ENCODE data around the gene RNLS.
"Not testable (repeated sequence)": the region's sequence is repeated elsewhere in the genome, so short reads cannot be mapped to it uniquely, and the experiment has no call there.

RNLS gene

DNA sequence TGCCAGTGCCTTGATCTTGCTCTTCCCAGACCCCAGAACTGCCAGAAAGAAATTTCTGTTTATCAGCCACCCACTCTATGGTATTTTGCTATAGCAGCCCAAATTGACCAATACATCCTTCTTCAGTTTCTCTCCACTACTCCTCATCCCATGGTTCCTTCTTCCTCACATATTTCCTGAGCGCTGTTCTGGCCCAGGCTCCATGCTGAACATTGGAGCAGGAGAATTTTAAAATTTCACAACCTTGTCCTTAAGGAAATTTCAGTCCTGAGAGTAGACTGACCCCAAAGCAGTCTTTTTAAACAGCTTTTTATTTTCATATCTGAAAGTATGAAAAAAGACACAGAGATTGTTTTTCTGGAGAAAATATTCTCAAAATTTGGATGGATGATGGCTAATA, 297.1 kb downstream of the RNLS start:
- DNase-seq, result no peak

DNA sequence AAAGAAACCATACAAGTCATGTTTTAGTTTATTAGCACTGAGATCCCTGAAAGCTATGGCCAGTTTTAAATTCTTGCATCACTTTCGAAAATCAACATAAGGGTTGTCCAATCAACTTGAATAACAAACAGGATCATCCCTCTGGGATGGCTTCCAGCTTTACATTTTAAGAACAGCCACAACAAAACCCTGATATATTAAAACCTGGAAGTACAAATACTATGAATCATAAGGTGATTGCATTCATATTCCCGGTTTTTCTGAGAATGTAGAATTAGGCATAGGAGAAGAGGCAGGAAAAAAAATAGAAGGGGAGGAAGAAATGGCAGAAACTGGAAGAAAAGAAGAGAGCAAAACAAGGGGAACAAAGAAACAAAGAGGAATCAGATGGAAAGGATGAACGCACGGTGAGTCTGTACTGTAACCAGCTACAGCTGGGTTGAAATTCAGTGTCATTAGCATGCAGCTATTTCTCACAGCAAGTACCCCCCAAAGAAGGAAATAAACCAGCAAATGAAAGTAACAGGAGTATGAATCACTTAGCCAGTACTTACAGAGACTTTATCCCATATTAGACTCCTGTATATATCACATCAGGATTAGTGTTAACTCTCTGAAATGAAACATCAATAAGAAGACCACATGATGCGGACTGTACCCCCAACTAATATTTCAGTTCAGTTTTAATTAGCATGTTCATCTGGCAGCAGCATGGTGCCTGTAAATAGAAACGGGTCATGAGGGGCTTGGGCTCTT, 301.3 kb downstream of the RNLS start:
- peak; percentile 72 for DNase-seq

DNA sequence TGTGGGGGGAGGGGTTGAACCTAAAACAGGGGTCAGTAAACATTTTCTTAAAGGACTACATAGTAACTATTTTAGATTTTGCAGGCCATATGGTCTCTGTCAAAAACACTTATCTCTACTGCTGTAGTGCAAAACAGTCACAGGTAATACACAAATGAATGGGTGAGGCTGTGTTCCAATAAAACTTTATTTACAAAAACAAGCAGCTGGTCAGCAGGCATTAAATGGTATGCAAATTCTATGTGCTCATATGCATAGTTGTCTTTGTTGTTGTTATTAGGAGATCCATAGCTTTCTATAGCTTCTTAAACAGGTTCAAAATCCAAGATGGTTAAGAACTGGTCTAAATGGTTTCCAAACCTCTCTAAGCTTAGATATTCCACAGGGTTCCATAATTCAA, 302.6 kb downstream of the RNLS start:
- no peak for DNase-seq

DNA sequence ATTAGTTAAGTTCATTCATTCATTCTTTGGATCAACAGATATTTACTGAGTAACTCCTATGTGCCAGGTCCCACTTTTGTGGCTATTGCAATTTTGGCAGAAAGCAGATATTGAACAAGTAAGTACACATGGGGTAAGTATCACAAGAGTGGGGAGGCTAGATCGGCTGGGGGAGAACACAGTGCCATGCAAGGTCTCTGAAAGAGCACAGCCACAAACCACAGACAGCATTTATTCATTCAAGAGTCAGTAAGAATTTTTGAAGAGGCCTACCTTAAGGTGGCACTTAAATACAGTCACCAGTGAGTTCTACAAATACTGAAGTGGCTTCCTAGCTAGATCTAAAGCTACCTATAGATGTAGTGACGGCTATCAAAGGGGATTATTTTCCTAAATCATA, 304.2 kb downstream of the RNLS start:
- DNase-seq, result peak; percentile 2

DNA sequence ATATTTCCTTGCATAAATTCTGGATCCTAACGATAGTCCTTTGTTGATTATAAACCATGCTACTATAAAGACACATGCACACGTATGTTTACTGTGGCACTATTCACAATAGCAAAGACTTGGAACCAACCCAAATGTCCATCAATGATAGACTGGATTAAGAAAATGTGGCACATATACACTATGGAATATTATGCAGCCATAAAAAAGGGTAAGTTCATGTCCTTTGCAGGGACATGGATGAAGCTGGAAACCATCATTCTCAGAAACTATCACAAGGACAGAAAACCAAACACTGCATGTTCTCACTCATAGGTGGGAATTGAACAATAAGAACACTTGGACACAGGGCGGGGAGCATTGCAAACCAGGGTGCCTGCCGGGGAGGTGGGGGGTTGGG, 306.2 kb downstream of the RNLS start:
- not testable (repeated sequence) for DNase-seq

DNA sequence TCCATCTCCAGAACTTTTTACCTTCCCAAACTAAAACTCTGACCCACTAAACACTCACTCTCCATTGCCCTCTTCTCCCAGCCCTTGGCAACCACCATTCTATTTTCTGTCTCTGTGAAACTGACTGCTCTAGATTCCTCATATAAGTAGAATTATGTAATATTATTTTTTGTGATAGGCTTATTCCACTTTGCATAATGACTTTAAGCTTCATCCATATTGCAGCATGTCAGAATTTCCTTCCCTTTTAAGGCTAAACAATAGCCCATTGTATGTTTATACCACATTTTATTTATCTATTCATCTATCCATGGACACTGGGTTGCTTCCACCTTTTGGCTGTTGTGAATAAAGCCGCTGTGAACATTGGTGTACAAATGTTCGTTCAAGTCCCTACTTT, 308.8 kb downstream of the RNLS start:
- DNase-seq, result no peak

DNA sequence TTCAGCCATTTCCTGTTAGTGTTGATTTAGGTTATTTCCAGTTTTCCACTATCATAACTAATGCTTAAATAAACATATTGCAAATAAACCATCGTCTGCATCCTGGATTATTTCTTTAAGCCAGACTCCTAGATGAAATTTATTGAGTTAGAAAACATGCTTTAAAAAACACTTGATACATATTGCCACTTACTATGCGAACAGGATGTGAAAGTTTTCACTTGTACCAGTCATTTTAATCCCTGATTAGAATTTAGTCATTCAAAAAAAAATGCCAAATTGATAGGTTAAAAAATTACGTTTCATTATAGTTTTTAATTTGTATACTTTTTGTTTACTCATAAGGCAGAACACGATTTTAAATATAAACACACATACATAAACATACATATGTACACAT, 309.6 kb downstream of the RNLS start:
- DNase-seq, result peak; percentile 25

DNA sequence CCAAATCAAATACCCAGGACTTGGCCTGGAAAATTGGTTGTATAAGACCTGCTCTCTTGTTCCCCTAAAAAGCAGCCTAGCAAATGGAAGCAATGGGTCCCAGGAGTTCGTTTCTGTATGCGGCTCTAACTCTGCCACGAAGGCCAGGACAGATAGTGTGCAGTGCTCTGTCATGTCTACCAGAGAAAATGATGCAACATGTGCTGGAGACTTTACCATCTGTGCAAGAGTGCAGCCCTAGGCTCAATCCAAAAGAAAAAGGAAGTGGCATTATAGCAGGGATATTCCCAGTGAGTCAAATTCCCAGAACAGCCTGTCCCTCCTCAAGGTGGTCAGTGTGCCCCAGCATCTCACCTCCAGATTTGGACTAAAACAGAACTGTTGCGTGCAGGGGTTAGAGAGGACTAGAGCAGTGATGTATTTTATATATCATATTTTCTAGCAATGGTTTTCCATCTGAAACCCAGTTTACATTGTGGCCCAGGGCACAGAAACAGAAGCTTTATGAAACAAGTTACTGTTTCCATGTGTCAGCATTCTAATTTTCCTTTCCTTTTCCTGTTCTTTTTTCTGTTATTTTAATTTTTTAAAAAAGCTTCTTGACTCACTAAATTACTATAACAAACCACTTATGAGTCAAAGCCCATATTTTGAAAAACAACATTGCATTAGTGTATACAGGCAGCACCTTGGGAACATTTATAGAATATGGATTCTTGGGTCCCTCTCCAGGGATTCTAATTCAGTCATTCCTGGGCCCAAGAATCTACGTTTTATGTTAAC, 311.2 kb downstream of the RNLS start:
- DNase-seq, result peak; percentile 90

DNA sequence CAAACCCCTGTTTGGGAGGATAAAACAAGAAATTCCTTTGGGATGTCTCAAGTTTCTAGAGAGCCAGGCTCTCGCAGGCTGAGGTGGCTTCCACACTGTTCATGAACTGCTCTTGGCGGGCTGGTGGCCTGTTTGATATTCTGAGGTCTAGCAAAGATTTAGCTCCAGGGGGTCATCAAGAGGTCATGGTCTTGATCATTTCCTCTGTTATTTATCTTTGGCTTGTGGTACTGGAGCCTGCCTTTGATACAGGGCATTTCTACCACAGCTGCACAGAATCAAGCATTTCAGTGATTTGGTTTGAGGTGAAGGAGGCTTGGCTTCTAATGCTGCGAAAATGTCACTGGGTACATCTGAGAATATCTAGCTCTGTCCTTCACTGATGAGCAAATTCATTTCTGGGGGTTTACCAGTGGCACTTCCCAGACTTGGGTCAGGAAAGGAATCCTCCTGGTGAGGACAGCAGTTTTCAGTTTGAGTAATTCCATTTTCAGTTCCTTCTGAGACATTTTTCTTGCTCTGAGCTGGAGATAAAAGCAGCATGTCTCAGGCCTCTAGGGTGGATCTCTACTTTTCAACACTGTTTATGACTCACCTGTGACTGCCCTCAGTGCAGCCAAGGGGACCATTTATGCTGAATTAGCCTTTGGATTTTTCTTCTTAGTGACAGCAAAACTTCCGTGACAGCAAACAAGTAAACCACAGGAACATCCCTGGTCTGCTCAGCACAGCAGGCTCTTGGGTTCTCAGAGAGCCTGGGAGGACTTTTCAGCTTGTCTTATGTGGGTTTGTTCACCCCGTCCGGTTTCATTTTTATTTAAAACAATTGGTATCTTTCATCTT, 312.0 kb downstream of the RNLS start:
- peak; percentile 96 for DNase-seq

DNA sequence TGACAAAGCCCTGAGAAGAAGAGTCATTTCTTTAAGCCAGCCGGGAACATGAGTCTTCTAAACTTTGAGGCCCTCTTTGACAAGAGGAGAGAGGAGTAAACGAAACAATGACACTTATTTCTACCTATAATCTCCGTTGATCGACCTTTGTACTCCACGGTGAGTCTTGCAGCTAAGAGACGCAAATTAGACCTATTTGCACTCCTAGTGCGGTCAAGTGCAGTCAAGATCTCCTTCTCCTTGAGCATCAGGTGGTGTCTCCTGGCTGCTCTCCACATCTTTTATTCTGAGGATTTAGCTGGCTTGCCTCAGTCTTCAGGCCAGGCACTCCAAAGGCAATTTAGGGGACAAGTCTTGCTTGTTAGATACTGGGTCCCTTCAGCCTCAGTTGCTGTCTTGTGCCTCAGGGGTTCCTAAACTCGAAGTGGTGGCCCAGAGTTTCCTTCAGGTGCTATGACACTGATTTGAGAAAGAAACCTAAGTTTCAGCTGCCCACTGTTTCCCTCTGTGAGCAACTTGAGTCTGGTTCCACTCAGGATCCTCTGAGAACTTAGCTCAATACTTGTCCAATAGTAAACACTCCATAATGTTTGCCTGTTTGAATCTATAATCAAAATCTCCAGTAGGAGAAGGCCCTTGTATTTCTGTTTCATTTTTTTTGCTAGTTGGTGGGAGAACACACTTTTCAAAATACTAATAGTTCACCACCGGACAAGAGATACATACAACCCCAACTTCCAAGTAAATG, 312.9 kb downstream of the RNLS start:
- no peak for DNase-seq

DNA sequence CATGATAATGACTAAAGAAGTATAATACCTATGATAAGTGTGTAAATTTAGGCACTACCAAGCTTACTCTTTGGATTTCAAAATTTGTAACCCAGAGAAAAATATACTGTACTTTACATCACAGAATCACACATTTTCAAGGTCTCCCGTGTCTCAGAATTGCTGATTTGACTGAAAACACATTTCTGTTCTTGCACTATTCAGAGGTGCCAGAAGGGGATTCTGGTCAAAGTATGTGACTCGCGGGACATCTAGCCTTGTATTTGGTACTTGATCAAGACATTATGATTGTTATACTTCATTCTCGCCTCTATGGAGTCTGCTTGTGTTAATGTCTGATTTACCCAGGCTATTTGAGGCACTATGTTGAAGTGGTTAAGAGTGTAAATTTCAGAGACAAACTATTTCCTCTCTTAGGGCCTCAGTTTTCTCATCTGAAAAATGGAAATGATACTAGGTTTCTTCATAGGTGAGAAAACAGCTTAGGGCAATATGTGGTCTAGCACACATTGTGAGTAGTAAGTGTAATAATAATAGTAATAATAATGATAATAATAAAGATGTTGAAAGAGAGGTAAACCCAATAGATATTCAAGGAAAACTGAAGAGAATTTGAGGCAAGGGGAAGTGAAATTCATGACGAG, 320.4 kb downstream of the RNLS start:
- DNase-seq, result no peak

DNA sequence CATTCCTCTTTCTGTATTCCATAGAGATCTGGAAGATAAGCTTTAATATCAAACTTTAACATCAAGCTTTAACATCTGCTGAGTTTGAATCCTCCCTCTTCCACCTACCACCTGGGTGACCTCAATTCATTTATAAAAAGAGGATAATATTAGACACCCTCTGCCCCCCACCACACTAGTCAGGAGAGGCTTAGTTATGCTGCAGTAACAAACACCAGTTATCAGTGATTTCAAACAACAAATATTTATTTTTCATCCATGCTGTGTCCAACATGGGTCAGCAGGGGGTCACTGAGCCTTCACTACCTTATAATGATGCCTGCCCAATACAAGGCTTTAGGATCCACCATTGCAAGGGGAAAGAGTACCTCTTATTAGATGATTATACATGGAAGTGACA, 322.0 kb downstream of the RNLS start:
- no peak for DNase-seq

DNA sequence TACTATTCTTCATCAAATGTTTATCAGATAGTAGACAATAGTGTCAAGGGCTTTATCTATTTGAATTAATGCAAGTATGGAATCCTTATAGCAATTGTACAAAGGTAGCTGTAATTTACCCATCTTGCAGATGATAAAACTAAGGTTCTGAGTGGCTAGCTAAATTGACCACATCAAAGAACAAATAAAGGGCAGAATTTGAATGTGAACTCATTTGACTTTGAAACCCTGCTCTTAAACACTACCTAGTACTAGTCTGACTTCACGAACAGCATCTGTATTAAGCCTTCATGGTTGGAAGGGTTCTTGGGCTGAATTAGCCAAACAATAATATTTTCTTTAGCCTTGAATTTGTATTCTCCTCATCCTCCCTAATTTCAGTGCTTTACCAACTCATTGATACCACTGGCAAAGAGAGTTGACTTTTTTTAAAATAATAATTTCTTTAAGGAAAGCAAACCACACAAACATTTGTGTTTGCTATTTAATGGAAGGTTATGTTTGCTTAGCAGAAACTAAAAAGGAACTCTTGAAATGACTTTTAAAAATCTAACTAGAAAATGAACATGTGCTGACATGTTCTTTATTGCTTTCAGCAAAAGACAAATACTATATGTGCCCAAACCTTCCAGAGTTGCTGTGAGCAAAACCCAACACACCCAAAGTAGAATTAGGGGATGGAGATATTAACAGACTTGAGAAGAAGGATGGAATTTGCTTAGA, 322.6 kb downstream of the RNLS start:
- DNase-seq, result no peak

DNA sequence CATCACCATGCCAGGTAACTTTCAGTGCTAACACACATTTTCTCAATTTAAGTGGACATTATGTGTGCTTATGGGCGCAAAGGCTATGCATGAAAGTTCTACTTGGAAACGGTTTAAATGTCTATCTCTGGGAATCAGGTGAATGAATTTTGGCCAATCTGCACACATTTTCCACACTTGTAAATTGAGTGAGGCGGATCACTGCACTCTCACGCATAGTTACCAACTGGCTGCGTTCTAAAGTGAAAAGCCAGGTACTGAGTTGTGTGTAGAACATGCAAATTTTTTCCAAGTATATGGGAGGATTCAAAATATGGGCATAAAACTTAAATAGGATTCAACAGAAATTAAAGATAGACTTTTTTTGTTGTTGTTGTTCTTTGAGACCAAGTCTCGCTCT, 323.7 kb downstream of the RNLS start:
- DNase-seq, result no peak

DNA sequence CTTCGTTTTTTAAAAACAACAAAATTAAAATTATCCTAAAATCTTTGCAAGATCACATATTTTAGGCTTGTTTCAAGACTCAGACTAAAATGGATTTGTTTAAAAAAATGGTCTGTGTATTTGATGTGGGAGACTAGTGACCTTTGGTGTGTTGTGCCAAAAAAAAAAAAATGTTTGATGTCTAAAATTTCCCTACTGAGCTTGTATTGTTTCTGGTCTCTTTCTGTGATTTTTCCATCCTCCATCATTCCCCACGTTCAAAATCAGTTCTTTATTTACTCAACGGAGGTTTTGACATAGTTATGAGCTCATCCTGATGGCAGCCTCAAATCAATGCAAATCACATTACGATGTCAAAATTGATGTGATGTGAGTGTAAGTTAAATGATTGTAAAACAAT, 326.2 kb downstream of the RNLS start:
- no peak for DNase-seq

DNA sequence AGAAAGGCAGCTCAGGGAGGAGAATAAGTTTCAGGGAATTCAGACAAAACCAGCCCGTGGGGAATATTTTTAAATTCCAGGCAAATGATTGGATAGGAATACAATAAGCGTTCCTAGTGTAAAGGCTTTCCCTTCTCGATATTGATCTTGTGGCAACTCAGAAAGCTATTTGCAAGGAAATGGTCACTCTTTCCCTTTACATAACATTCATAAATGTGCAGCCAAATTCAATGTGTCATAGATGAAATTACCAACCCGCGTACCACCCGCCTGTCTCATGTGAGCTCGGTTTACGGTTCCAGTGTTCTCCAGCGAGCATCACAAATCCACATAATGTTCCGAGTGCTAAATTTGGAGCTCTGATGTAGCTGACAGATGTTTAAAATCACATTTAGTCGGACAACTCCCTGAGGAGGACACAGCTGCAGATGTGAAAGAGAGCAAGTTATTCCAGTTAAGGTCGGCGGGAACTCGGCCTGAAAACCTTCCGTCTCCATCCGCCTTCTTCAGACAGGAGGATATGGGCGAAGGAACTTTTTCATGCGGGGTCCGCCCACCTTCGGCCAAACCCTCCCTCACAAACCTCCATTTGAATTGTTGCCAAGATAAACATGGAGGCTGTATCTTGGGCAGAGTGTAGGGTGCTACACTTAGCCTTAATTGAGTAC, 327.0 kb downstream of the RNLS start:
- no peak for DNase-seq

DNA sequence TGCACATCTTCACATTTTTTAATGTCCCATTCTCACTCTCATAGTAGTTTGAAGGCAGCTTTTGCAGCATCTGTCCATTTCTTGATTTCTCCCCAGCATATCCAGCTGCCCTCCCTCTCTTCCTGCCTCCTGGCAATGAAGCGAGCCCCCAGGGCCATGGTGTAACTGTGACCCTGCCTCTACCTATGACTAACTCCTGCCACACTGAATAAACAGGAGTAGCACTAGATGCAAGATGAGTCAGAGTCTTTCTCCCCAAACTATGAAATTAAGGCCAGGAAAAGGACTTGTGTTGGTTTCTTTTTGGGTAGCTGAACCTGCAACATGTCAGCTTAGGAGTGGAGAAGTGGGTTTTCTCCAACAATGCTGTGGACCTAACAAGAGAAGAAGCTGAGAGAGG, 329.0 kb downstream of the RNLS start:
- DNase-seq, result peak; percentile 21

DNA sequence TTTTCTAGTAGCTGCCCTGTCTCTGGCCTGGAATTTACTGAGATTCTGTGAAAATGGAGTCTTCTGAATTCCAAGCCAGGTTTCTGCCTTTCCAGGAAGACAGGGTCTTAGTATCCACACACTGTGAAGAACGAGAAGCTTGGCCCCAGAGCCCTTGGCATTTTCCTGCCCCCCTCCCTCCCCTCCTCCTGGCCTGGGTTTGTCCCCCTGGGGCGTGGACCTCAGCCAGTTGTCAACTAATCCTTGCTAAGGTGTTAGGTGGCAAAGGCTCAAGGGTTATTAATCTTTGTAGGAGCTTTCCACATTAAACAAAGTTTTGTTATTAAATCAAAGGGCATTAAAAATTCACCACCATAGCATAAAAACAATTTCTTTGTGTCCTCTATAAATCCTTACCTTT, 329.5 kb downstream of the RNLS start:
- no peak for DNase-seq

DNA sequence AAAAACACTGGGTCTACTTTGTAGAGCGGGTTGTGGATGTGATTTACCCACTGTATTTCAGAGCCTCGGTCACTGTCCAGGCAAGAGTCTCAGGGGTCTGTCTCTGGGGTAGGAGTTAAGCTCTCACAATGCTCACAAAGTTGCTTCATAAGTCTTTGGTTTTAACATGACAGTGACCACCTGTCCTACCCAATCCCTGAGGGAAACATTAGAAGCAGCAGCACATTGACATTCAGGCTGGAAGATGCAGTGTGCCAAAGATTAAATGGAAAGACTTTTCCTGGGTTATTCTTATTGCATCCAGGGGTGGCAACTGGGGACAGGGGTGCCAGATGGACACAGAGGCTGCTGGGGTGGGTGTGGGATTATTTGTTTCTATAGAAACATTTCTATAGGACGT, 330.0 kb downstream of the RNLS start:
- DNase-seq, result no peak

DNA sequence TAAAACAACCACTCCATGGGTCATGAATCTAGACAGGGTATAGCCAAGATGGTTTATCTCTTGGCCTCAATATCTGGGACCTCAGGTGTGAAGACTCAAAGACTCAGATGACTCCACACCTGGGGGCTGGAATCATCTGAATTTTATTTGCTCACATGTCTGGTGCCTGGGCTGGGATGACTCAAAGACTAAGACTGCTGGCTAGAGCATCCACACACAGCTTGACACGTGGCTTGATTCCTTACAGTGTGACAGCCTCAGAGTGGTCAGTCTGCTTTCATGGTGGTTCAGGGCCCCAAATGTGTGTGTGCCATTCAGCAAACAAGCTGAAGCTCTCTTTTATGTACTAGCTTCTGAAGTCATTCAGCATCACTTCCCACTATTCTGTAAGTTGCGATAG, 333.7 kb downstream of the RNLS start:
- DNase-seq, result no peak

DNA sequence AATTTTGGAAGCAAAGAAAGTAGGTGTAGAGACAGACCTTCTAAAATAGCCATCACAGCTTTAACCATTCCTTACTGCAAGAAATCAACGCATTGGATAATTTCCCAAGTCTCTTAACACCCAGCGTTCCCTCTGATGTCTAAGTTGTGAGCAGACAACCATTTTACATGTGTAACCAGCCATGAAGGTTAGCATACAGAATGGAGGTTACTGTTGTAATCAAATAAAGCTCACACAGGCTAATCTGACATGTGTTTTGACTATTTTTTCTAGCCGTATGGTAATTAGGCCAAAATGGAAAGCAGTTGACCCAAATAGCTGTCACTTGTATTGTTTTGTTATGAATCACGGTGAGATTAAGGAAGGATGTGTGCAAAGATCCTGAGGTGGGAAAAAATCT, 336.4 kb downstream of the RNLS start:
- DNase-seq, result no peak
